Measurements from ENCODE around the gene BUD31.

The BUD31 gene

GRCh38 chr7:99373091-99374066, 35.4 kb upstream of the BUD31 start (continued):
- no peak for TF ChIP-seq SCRT1 (tag by site-specific recombination; IDR thresholded peaks at IDR 0.05; ENCODE audit: borderline replicate concordance)
- no peak for TF ChIP-seq ZBTB17 (tag by site-specific recombination; IDR thresholded peaks at IDR 0.05)
- TF ChIP-seq, protein P1, sequence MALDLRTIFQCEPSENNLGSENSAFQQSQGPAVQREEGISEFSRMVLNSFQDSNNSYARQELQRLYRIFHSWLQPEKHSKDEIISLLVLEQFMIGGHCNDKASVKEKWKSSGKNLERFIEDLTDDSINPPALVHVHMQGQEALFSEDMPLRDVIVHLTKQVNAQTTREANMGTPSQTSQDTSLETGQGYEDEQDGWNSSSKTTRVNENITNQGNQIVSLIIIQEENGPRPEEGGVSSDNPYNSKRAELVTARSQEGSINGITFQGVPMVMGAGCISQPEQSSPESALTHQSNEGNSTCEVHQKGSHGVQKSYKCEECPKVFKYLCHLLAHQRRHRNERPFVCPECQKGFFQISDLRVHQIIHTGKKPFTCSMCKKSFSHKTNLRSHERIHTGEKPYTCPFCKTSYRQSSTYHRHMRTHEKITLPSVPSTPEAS (tag by site-specific recombination; IDR thresholded peaks at IDR 0.05): no peak
- no peak for TF ChIP-seq TCF7L2 (IDR thresholded peaks at IDR 0.05; ENCODE audit: borderline replicate concordance, low read depth, low read length)
- TF ChIP-seq ZNF133 (tag by site-specific recombination; IDR thresholded peaks at IDR 0.05): no peak

GRCh38 chr7:99374111-99375064, 34.4 kb upstream of the BUD31 start, which contains the start of gene ARPC1B:
TSS of gene ARPC1B (plus strand) at chr7:99374730. CDS start at chr7:99385715, 10,985 bp downstream.
- Histone ChIP-seq H3K4me3 (ENCODE audit: low read depth, low read length) (peak within 1 kb of the TSS; percentile 66), H3K27ac (ENCODE audit: extremely low read depth, low read depth, low read length) (peak within 1 kb of the TSS; percentile 53; the same call in 1 of the 2 replicates), H3K9me3 (ENCODE audit: control insufficient read depth, insufficient read depth, low read depth, low read length) (no peaks in the 10 kb centered on the region), H3K36me3 (ENCODE audit: control insufficient read depth in 2 of 2, insufficient read depth in 1 of 2, low read length in 2 of 2) (peaks cover 0 to 5% of the 10 kb centered on the region in 2 experiments; a peak in 1 of 3 replicates), H3K4me1 (ENCODE audit: control insufficient read depth, insufficient read depth, low read length) (no peaks in the 10 kb centered on the region)
- ChIA-PET POLR2A (interaction anchor here (0.7 to 2.7 kb wide), 6 partner anchors 19 to 244 kb away, joined by 3 to 21 read pairs (median 3); partner anchors contain the start of genes ARPC1A, BUD31, CPSF4 and PDAP1), CTCF (no interaction called here)
- TF ChIP-seq ZNF639 (tag by site-specific recombination; IDR thresholded peaks at IDR 0.05): no peak
- 0 out of 2 replicates have a peak, but pooled peaks have one; percentile 9 for TF ChIP-seq ZNF585B (tag by site-specific recombination; IDR thresholded peaks at IDR 0.05)
- TF ChIP-seq ZNF521 (tag by site-specific recombination; IDR thresholded peaks at IDR 0.05): no peak
- TF ChIP-seq IKZF3 (tag by site-specific recombination; IDR thresholded peaks at IDR 0.05): no peak
- no peak for TF ChIP-seq ZNF404 (tag by site-specific recombination; IDR thresholded peaks at IDR 0.05)
- peak; percentile 71 for TF ChIP-seq SP2 (tag by site-specific recombination; IDR thresholded peaks at IDR 0.05)
- TF ChIP-seq, protein P2, sequence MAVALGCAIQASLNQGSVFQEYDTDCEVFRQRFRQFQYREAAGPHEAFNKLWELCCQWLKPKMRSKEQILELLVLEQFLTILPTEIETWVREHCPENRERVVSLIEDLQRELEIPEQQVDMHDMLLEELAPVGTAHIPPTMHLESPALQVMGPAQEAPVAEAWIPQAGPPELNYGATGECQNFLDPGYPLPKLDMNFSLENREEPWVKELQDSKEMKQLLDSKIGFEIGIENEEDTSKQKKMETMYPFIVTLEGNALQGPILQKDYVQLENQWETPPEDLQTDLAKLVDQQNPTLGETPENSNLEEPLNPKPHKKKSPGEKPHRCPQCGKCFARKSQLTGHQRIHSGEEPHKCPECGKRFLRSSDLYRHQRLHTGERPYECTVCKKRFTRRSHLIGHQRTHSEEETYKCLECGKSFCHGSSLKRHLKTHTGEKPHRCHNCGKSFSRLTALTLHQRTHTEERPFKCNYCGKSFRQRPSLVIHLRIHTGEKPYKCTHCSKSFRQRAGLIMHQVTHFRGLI (tag by site-specific recombination; IDR thresholded peaks at IDR 0.05): 0 out of 2 replicates have a peak, but pooled peaks have one; percentile 27
- TF ChIP-seq ZNF561 (tag by site-specific recombination; IDR thresholded peaks at IDR 0.05; ENCODE audit: borderline replicate concordance): peak; percentile 67; the same call in 1 of the 2 replicates
- TF ChIP-seq ZNF248 (tag by site-specific recombination; IDR thresholded peaks at IDR 0.05): no peak
- peak; percentile 64 for TF ChIP-seq KLF1 (tag by site-specific recombination; IDR thresholded peaks at IDR 0.05)
- 0 out of 2 replicates have a peak, but pooled peaks have one; percentile 35 for TF ChIP-seq ZSCAN5A (tag by site-specific recombination; IDR thresholded peaks at IDR 0.05)
- 0 out of 2 replicates have a peak, but pooled peaks have one; percentile 35 for TF ChIP-seq ZNF785 (tag by site-specific recombination; IDR thresholded peaks at IDR 0.05)
- TF ChIP-seq KLF9 (tag by site-specific recombination; IDR thresholded peaks at IDR 0.05; ENCODE audit: low read depth): peak; percentile 66
- TF ChIP-seq SP7 (tag by site-specific recombination; IDR thresholded peaks at IDR 0.05): 0 out of 2 replicates have a peak, but pooled peaks have one; percentile 28
- TF ChIP-seq ZNF677 (tag by site-specific recombination; IDR thresholded peaks at IDR 0.05): peak; percentile 13; the same call in 1 of the 2 replicates
- TF ChIP-seq ZSCAN30 (tag by site-specific recombination; IDR thresholded peaks at IDR 0.05): 0 out of 2 replicates have a peak, but pooled peaks have one; percentile 24
- TF ChIP-seq ZBTB26 (tag by site-specific recombination; optimal IDR thresholded peaks at IDR 0.05): peak; percentile 75
- TF ChIP-seq, protein P3, sequence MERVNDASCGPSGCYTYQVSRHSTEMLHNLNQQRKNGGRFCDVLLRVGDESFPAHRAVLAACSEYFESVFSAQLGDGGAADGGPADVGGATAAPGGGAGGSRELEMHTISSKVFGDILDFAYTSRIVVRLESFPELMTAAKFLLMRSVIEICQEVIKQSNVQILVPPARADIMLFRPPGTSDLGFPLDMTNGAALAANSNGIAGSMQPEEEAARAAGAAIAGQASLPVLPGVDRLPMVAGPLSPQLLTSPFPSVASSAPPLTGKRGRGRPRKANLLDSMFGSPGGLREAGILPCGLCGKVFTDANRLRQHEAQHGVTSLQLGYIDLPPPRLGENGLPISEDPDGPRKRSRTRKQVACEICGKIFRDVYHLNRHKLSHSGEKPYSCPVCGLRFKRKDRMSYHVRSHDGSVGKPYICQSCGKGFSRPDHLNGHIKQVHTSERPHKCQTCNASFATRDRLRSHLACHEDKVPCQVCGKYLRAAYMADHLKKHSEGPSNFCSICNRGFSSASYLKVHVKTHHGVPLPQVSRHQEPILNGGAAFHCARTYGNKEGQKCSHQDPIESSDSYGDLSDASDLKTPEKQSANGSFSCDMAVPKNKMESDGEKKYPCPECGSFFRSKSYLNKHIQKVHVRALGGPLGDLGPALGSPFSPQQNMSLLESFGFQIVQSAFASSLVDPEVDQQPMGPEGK (tag by site-specific recombination; IDR thresholded peaks at IDR 0.05): peak; percentile 64; the same call in 1 of the 2 replicates

All from HEK293 (cell line).